CD4-positive, alpha-beta memory T cell (primary cell): ENCODE measurements around the gene TXNDC11. TPM values are rescaled to one million over a fixed set of nuclear protein-coding genes. Genes with fewer than 3 reads are reported as not detected.

ENCODE experiments used
- CTCF ChIA-PET: fragments of 350-600 bp; sonication (Branson Sonifier 250); formaldehyde crosslinking; loops from one replicate; lab custom pipeline; 2021; ENCODE audit warnings: inconsistent platforms; ENCODE audit not compliant: partially characterized antibody; lab: Charles Lee
- POLR2A ChIA-PET: fragments of 350-600 bp; sonication (Branson Sonifier 250); formaldehyde crosslinking; loops from one replicate; lab custom pipeline; 2021; ENCODE audit not compliant: partially characterized antibody; lab: Charles Lee
- DNase-seq, 5 donors: peaks; one replicate each; pipeline versions ENCODE4 v3.0.0 to v3.0.0-alpha.2; 2020 to 2022; ENCODE audit warnings: mixed read lengths in 1 of 5
- H3K27ac ChIP-seq: one replicate; pipeline ENCODE4 v1.7.0; 2013; ENCODE audit warnings: low read depth, low read length
- H3K27me3 ChIP-seq: 2 replicates; pipeline ENCODE4 v1.7.0; 2013; ENCODE audit warnings: mild to moderate bottlenecking, low read length, moderate library complexity; ENCODE audit not compliant: insufficient read depth
- H3K36me3 ChIP-seq: 2 replicates; pipeline ENCODE4 v1.7.0; 2013; ENCODE audit warnings: mild to moderate bottlenecking, low read length, moderate library complexity; ENCODE audit not compliant: insufficient read depth
- H3K4me1 ChIP-seq: 2 replicates; pipeline ENCODE4 v1.7.0; 2013; ENCODE audit warnings: mild to moderate bottlenecking, low read length, moderate library complexity; ENCODE audit not compliant: insufficient read depth
- H3K4me3 ChIP-seq, 2 donors: one replicate each; pipeline ENCODE4 v1.7.0; 2013; ENCODE audit warnings: low read length in 2 of 2, mild to moderate bottlenecking in 1 of 2
- H3K9me3 ChIP-seq, 2 donors: one replicate each; pipeline ENCODE4 v1.7.0; 2013; ENCODE audit warnings: low read length in 2 of 2, control low read depth in 1 of 2; ENCODE audit not compliant: control insufficient read depth in 1 of 2
- H3K27ac Mint-ChIP-seq, 7 donors: one replicate each; pipeline ENCODE4 v1.8.0; 2020 to 2021; ENCODE audit warnings: mixed read lengths in 7 of 7, mild to moderate bottlenecking in 6 of 7, inconsistent platforms in 3 of 7, moderate library complexity in 3 of 7
- H3K27me3 Mint-ChIP-seq, 2 donors: one replicate each; pipeline ENCODE4 v1.8.0; 2020 to 2021; ENCODE audit warnings: mixed read lengths in 2 of 2
- H3K36me3 Mint-ChIP-seq, 2 donors: one replicate each; pipeline ENCODE4 v1.8.0; 2020 to 2021; ENCODE audit warnings: mixed read lengths in 2 of 2, inconsistent platforms in 1 of 2, mild to moderate bottlenecking in 1 of 2
- H3K4me1 Mint-ChIP-seq, 4 donors: one replicate each; pipeline ENCODE4 v1.8.0; 2020 to 2021; ENCODE audit warnings: mixed read lengths in 4 of 4, mild to moderate bottlenecking in 1 of 4
- H3K4me3 Mint-ChIP-seq, 8 donors: one replicate each; pipeline ENCODE4 v1.8.0; 2020 to 2021; ENCODE audit warnings: mixed read lengths in 8 of 8, mild to moderate bottlenecking in 7 of 8, moderate library complexity in 6 of 8, inconsistent platforms in 3 of 8
- H3K9me3 Mint-ChIP-seq, 8 donors: one replicate each; pipeline ENCODE4 v1.8.0; 2020 to 2021; ENCODE audit warnings: mixed read lengths in 8 of 8, mild to moderate bottlenecking in 5 of 8, inconsistent platforms in 3 of 8, moderate library complexity in 1 of 8
- intact Hi-C: fragments of 100-400 bp; cut with micrococcal nuclease; formaldehyde crosslinking; loops from one replicate; pipeline ENCODE4 v1.15.1; 2023
- polyA plus RNA-seq, 2 donors: library from polyadenylated mRNA; unstranded; fragments of 300-500 nt; fragmentation: Illumina TruSeq; gene quantifications; one replicate each; pipeline ENCODE4 v1.2.3, GENCODE V29; 2021
- total RNA-seq, 2 experiments: library from RNA; stranded (reverse); gene quantifications; one replicate each; pipeline ENCODE4 v1.2.3, GENCODE V29; 2021

Gene TXNDC11
- total and polyA plus RNA-seq, 4 experiments from 2014 or later: 51.7 to 62.6 (median 57.3) TPM

DNA sequence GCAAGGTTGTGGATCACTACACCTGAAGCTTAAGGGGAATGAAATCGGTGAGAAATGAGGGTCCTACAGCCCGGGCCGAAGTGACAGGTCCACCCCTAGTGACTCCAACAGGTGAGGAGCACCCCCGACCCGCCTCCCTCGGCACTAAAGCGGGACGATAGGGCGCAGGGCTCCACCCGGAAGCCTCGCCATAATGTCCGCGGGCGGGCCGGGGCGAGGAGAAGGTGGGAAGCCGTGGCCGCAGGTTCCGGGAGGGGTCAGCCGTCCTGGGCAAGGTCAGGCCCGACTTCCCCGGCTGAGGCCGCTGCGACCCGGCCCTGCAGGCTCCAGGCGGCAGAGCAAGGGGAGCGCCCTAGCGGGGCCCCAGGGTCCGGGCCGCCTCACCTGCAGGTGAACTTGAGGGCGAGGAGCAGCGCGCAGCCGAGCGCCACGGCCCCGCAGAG lies 543 bp downstream of the TXNDC11 start:
- peak in 2 of 5 donors; percentile 52 to 62 for DNase-seq
- Mint-ChIP-seq H3K4me3 (peak overlapping the region; percentile 94 to 98 (median 95)), H3K27ac (peak overlapping the region; percentile 96 to 98 (median 96)), H3K4me1 (peaks cover 39 to 60% (median 48%) of the 10 kb centered on the region in 4 donors), H3K36me3 (peaks cover 0 to 35% of the 10 kb centered on the region in 2 donors), H3K9me3 (no peaks in the 10 kb centered on the region), H3K27me3 (no peaks in the 10 kb centered on the region)
- CTCF ChIA-PET: interaction anchor here (0.6 to 4.0 kb wide), 9 partner anchors 10 to 779 kb away, joined by 3 to 27 read pairs (median 4); partner anchors contain the start of gene ZC3H7A
- POLR2A ChIA-PET: interaction anchor here (0.6 to 4.4 kb wide), 35 partner anchors 9 to 998 kb away, joined by 3 to 94 read pairs (median 5); partner anchors contain the start of genes CLEC16A, DEXI, GSPT1 and NUBP1
- Histone ChIP-seq H3K4me1 (peaks cover 54% of the 10 kb centered on the region), H3K9me3 (no peaks in the 10 kb centered on the region), H3K27me3 (no peaks in the 10 kb centered on the region), H3K4me3 (peak overlapping the region; percentile 30 to 91), H3K36me3 (peaks cover 6% of the 10 kb centered on the region), H3K27ac (peak overlapping the region; percentile 88)
- intact Hi-C loops: loop anchor here (1.0 to 5.0 kb wide), 6 partner anchors 41 to 485 kb away; partner anchors contain the start of genes GSPT1, RSL1D1, SNN and SOCS1

DNA sequence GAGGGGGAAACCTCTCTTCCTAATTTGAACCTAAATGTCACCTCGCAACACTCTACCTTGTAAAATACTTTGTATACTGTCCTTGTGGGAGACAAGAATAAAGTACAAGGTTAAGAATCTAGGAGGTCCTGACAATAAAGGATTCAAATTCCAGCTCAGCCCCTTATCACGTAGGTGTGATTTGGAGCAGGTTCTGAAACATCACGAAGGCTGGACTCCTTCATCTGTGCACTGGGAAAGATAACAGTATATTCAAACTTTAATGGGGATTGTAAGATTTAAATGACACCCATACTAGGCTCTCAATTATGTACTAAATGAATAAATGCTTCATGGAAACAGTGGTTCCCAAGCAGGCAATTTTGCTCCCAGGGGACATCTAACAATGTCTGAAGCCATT lies 2.1 kb downstream of the TXNDC11 start:
- Histone ChIP-seq H3K4me3 (peak overlapping the region in 1 of 2 donors; percentile 13), H3K27me3 (no peaks in the 10 kb centered on the region), H3K4me1 (peaks cover 54% of the 10 kb centered on the region), H3K9me3 (no peaks in the 10 kb centered on the region), H3K27ac (peak overlapping the region; percentile 88), H3K36me3 (peaks cover 21% of the 10 kb centered on the region)
- Mint-ChIP-seq H3K27me3 (no peaks in the 10 kb centered on the region), H3K9me3 (no peaks in the 10 kb centered on the region), H3K4me1 (peaks cover 44 to 75% (median 56%) of the 10 kb centered on the region in 4 donors), H3K36me3 (peaks cover 6 to 50% of the 10 kb centered on the region in 2 donors), H3K27ac (peak overlapping the region in 6 of 7 donors; percentile 96 to 98 (median 96)), H3K4me3 (peak overlapping the region; percentile 94 to 98 (median 95))
- POLR2A ChIA-PET: interaction anchor here (1.0 to 4.4 kb wide), 2 partner anchors 11 to 57 kb away, joined by 3 to 94 read pairs; partner anchors contain the start of gene ZC3H7A
- CTCF ChIA-PET: interaction anchor here (0.6 kb wide), 1 partner anchor 328 kb away, joined by 3 read pairs; no protein-coding TSS in a partner anchor
- DNase-seq: no peak
- intact Hi-C loops: loop anchor here (5.0 kb wide), 1 partner anchor 483 kb away; the partner anchor contains the start of gene SOCS1

DNA sequence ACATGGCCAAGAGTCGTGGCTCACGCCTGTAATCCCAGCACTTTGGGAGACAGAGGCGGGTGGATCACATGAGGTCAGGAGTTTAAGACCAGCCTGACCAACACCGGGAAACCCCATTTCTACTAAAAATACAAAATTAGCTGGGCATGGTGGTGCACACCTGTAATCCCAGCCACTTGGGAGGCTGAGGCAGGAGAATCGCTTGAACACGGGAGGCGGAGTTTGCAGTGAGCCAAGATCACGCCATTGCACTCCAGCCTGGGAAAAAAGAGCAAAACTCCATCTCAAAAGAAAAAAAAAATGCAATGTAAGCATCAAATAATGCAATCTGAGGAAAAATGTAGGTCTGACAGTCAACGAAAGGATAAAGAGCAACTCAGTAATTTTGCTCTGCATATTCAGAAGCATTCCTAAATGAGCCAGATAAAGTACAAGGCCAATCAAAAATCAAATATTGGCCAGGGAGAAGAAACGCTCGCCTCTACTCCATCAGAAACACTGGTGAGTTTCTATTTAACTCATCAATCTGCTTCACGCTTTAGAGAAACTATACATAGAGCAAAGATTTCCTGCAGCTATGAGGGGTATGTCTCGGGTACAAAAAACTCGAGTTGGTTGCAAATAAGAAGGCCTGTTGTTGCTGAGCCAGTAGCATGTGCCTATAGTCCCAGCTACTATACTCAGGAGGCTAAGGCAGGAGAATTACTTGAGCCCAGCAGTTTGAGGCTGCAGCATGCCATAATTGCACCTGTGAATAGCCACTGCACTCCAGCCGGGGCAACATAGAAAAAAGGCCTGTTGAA lies 3.7 kb downstream of the TXNDC11 start:
- Histone ChIP-seq H3K4me1 (peaks cover 64% of the 10 kb centered on the region), H3K27me3 (no peaks in the 10 kb centered on the region), H3K4me3 (no peak overlapping the region), H3K36me3 (peaks cover 32% of the 10 kb centered on the region), H3K27ac (no peak overlapping the region), H3K9me3 (no peaks in the 10 kb centered on the region)
- Mint-ChIP-seq H3K36me3 (peaks cover 16 to 64% of the 10 kb centered on the region in 2 donors), H3K27ac (peak overlapping the region; percentile 48 to 96 (median 57)), H3K4me1 (peaks cover 45 to 79% (median 60%) of the 10 kb centered on the region in 4 donors), H3K9me3 (no peaks in the 10 kb centered on the region), H3K4me3 (peak overlapping the region; percentile 52 to 98 (median 84)), H3K27me3 (no peaks in the 10 kb centered on the region)
- CTCF ChIA-PET: no interaction called here
- no peak for DNase-seq
- POLR2A ChIA-PET: no interaction called here
- intact Hi-C loops: no loop called here

DNA sequence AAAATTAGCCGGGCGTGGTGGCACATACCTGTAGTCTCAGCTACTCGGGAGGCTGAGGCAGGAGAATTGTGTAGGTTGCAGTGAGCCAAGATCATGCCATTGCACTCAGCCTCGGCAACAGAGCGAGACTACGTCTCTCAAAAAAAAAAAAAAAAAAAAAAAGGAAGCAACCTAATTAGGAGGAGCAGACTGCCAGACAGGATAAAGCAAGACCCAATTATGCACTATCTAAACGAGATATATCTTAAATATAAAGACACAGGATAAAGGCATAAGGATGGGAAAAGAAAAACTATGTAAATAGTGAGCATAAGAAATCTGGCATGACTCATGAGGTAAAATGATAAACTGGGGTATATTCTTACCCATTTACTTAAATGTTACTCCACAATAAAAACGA lies 4.9 kb downstream of the TXNDC11 start:
- Mint-ChIP-seq H3K27me3 (no peaks in the 10 kb centered on the region), H3K9me3 (no peaks in the 10 kb centered on the region), H3K4me1 (peaks cover 40 to 69% (median 57%) of the 10 kb centered on the region in 4 donors), H3K27ac (peak overlapping the region in 2 of 7 donors; percentile 4 to 33), H3K36me3 (peaks cover 24 to 75% of the 10 kb centered on the region in 2 donors), H3K4me3 (peak overlapping the region in 4 of 8 donors; percentile 60 to 98 (median 96))
- H3K27ac ChIP-seq: no peak overlapping the region
- POLR2A ChIA-PET: no interaction called here
- intact Hi-C loops: no loop called here
- CTCF ChIA-PET: interaction anchor here (0.7 to 0.9 kb wide), 2 partner anchors 16 to 40 kb away, joined by 3 read pairs; no protein-coding TSS in a partner anchor
- no peak overlapping the region for H3K4me3 ChIP-seq
- no peak for DNase-seq
- H3K27me3 ChIP-seq: no peaks in the 10 kb centered on the region
- H3K36me3 ChIP-seq: peaks cover 33% of the 10 kb centered on the region
- H3K4me1 ChIP-seq: peaks cover 58% of the 10 kb centered on the region
- no peaks in the 10 kb centered on the region for H3K9me3 ChIP-seq

DNA sequence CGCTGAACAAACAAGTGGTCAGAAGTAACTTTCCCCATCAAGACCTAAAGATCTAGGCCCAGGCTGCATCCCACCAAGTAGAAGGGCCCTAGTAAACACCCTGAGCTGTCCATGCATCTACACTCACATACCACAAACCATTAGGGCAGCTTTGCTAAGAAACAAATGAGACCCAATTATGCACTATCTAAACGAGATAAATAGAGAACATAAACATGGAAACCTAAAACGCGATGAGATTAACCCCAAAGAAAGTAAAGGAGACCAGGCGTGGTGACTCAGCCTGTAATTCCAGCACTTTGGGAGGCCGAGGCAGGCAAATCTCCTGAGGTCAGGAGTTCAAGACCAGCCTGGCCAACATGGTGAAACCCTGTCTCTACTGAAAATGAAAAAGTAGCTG lies 5.8 kb downstream of the TXNDC11 start:
- H3K4me3 ChIP-seq: no peak overlapping the region
- no peak overlapping the region for H3K27ac ChIP-seq
- H3K27me3 ChIP-seq: no peaks in the 10 kb centered on the region
- Mint-ChIP-seq H3K27me3 (no peaks in the 10 kb centered on the region), H3K9me3 (no peaks in the 10 kb centered on the region), H3K27ac (no peak overlapping the region), H3K4me3 (peak overlapping the region in 1 of 8 donors; percentile 52), H3K4me1 (peaks cover 40 to 69% (median 57%) of the 10 kb centered on the region in 4 donors), H3K36me3 (peaks cover 28 to 81% of the 10 kb centered on the region in 2 donors)
- POLR2A ChIA-PET: no interaction called here
- no peak for DNase-seq
- intact Hi-C loops: no loop called here
- CTCF ChIA-PET: interaction anchor here (0.5 to 1.4 kb wide), 4 partner anchors 30 to 62 kb away, joined by 3 to 4 read pairs (median 3); partner anchors contain the start of gene ZC3H7A
- H3K36me3 ChIP-seq: peaks cover 41% of the 10 kb centered on the region
- H3K9me3 ChIP-seq: no peaks in the 10 kb centered on the region
- H3K4me1 ChIP-seq: peaks cover 56% of the 10 kb centered on the region

DNA sequence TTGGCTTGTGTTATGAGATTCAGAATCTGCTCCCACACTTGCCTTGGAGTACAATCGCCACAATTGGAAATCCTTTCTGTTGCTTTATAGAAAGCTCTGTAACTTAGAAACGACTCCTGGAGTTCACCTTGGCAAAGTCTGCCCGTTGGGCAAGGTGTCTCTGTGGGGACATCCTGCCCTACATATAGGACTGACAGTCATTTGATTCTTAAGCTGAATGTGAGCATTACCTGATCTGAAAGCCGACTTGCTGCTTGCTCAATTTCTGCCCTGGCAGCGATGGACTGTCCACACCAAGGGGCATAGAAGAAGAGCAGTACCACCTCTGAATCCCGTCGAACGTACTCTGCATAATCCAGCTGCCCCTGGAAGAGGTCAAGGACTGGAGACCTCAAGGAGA lies 6.9 kb downstream of the TXNDC11 start:
- no peak for DNase-seq
- Histone ChIP-seq H3K4me3 (no peak overlapping the region), H3K4me1 (peaks cover 48% of the 10 kb centered on the region), H3K27me3 (no peaks in the 10 kb centered on the region), H3K36me3 (peaks cover 51% of the 10 kb centered on the region), H3K9me3 (no peaks in the 10 kb centered on the region), H3K27ac (no peak overlapping the region)
- Mint-ChIP-seq H3K36me3 (peaks cover 32 to 81% of the 10 kb centered on the region in 2 donors), H3K27me3 (no peaks in the 10 kb centered on the region), H3K4me1 (peaks cover 39 to 65% (median 53%) of the 10 kb centered on the region in 4 donors), H3K9me3 (no peaks in the 10 kb centered on the region), H3K27ac (peak overlapping the region in 5 of 7 donors; percentile 12 to 47 (median 17)), H3K4me3 (no peak overlapping the region)
- intact Hi-C loops: no loop called here
- ChIA-PET CTCF (interaction anchor here (1.4 kb wide), 1 partner anchor 62 kb away, joined by 4 read pairs; the partner anchor contains the start of gene ZC3H7A), POLR2A (no interaction called here)
